Subcutaneous adipose tissue (tissue), 4 donors: Measurements from ENCODE around the gene OLFM2. TPM values are rescaled to one million over a fixed set of nuclear protein-coding genes. Genes with fewer than 3 reads are reported as not detected.

Experiments
- CTCF ChIP-seq: fragments of 450-650 bp; IDR thresholded peaks from one replicate; pipeline ENCODE4 v1.5.1; 2016; ENCODE audit warnings: low read depth, mild to moderate bottlenecking, control low read depth, antibody characterized with exemption, moderate library complexity
- total RNA-seq, 4 donors: library from RNA; depleted of rRNA; stranded (reverse); fragments of >200 nt; gene quantifications; one replicate each; pipeline ENCODE4 v1.1.0, GENCODE V29; 2016

The OLFM2 gene
- total RNA-seq, 4 donors from 2014 or later = 21.8 to 258 (median 57.7) TPM

DNA sequence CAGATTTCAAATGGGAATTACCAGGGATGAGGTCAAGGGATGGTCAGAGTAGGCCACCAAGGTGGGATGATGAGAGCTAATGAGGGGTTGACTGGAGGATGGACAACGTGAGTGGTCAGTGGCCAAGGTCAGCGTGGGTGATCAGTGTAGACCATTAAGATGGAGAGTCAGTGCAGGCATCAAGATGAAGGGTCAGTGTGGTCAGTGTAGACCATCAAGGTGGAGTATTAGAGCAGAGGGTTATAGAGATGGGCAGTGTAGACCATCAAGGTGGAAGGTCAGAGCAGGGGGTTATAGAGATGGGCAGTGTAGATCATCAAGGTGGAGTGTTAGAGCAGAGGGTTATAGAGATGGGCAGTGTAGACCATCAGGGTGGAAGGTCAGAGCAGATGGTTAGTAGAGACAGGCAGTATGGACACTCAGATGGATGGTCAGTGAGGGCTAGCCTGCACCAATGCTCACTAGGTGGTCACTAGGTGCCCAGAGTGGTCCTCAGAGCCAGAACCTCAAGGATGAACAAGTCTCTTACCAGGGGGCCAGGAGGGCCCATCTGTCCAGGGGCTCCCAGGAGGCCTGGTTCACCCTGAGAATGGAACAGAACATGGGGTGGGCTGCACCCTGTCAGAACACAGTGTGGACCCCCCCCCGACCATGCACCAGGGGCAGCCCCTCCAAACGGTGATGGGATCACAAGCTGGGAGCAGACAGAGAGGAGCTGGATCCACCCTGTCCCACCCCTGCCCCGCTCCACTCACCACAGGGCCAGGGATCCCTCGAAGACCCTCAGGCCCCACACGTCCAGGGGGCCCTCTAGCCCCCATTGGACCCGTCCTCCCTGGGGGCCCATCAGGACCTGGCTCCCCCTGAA, 32.7 kb upstream of the OLFM2 start:
- no peak for TF ChIP-seq CTCF

GRCh38 chr19:9967326-9967725, 31.0 kb upstream of the OLFM2 start:
- no peak for TF ChIP-seq CTCF

GRCh38 chr19:9966448-9966847, 30.1 kb upstream of the OLFM2 start:
- no peak for TF ChIP-seq CTCF

- no peak for TF ChIP-seq CTCF
Measured at GRCh38 chr19:9966024-9966423, 29.7 kb upstream of the OLFM2 start.

GRCh38 chr19:9962623-9963290, 26.4 kb upstream of the OLFM2 start:
- no peak for TF ChIP-seq CTCF

GRCh38 chr19:9961103-9961502, 24.8 kb upstream of the OLFM2 start:
- no peak for TF ChIP-seq CTCF

DNA sequence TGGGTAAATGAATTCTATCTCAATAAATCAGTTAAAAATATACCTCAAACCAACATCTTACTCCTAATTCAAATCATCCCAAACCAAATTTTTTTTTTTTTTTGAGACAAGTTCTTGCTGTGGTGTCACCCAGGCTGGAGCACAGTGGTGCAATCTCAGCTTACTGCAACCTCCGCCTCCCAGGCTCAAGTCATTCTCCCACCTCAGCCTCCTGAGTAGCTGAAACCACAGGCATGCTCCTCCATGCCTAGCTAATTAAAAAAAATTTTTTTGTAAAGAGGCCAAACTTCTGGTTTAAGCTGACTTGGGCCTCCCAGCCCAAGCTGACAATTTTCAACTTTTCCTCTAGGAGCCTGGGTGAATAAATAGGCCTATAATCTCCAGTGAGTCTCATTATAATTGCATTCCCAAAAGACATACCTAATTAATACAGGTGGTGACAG, 22.1 kb upstream of the OLFM2 start:
- TF ChIP-seq CTCF = no peak
